GM12878 (cell line): ENCODE results near the gene LAMA2. TPM values are rescaled to one million over a fixed set of nuclear protein-coding genes. Genes with fewer than 3 reads are reported as not detected.

Source experiments
- ATAC-seq: fragments of 200-7000 bp; cut with Tn5 transposase; 3 replicates; pipeline ENCODE4 v1.9.1; 2020; ENCODE audit warnings: mild to moderate bottlenecking, moderate library complexity
- BruUV-seq: library from RNA; stranded (reverse); fragments of 400-500 nt; replicated peaks from 2 replicates; lab custom pipeline; 2021; lab: Mats Ljungman, UMichigan
- CTCF ChIA-PET: fragments of 300-600 bp; sonication (Branson Sonifier 250); formaldehyde crosslinking; extraction: SDS; loops from one replicate; lab custom pipeline; 2021; ENCODE audit warnings: inconsistent platforms; lab: Yijun Ruan, JAX
- POLR2A ChIA-PET: fragments of 350-600 bp; formaldehyde crosslinking; extraction: SDS; loops from one replicate; lab custom pipeline; 2021; ENCODE audit warnings: inconsistent platforms; lab: Charles Lee
- RAD21 ChIA-PET: fragments of 300-600 bp; sonication (Branson Sonifier 250); formaldehyde crosslinking; loops from one replicate; lab custom pipeline; 2023; ENCODE audit warnings: antibody characterized with exemption; ENCODE audit not compliant: unreplicated experiment; lab: Charles Lee
- SMC1A ChIA-PET: fragments of 300-600 bp; sonication (Branson Sonifier 250); formaldehyde crosslinking; loops from one replicate; lab custom pipeline; 2023; ENCODE audit not compliant: unreplicated experiment, uncharacterized antibody; lab: Charles Lee
- DNase-seq: peaks from one replicate; pipeline ENCODE4 v3.0.0-alpha.2; 2011; ENCODE audit warnings: low read depth, low spot score
- FAIRE-seq: peaks from 3 replicates; lab custom pipeline; 2011; peaks lifted over from hg19 to GRCh38; lab: Jason Lieb, UNC
- H2AFZ ChIP-seq: 2 replicates; pipeline ENCODE4 v1.6.0; 2011; ENCODE audit warnings: low read depth, low read length, control low read depth; ENCODE audit not compliant: control insufficient read depth
- H3K27ac ChIP-seq: 2 replicates; pipeline ENCODE4 v1.5.1; 2011; ENCODE audit warnings: control low read depth; ENCODE audit not compliant: control insufficient read depth, insufficient read depth
- H3K27me3 ChIP-seq, 2 experiments: replicated peaks in 1 of 2; 2 replicates each; pipeline versions ENCODE4 v1.6.0 to v1.6.1; 2011; ENCODE audit warnings: low read length in 1 of 2; ENCODE audit not compliant: control insufficient read depth in 2 of 2, insufficient read depth in 2 of 2
- H3K36me3 ChIP-seq, 2 experiments: 2 replicates each; pipeline ENCODE4 v1.5.1; 2011; ENCODE audit warnings: low read length in 1 of 2; ENCODE audit not compliant: control insufficient read depth in 2 of 2, insufficient read depth in 2 of 2
- H3K4me1 ChIP-seq: 2 replicates; pipeline ENCODE4 v1.6.1; 2011; ENCODE audit warnings: mild to moderate bottlenecking, low read length, moderate library complexity, mixed read lengths; ENCODE audit not compliant: control insufficient read depth, insufficient read depth
- H3K4me2 ChIP-seq: 2 replicates; pipeline ENCODE4 v1.6.0; 2011; ENCODE audit warnings: control low read depth; ENCODE audit not compliant: control insufficient read depth, insufficient read depth
- H3K4me3 ChIP-seq: fragments of 200-600 bp; sonication (generic); 2 replicates; pipeline ENCODE4 v1.5.1; 2016
- H3K79me2 ChIP-seq: 2 replicates; pipeline ENCODE4 v1.6.0; 2011; ENCODE audit warnings: low read length; ENCODE audit not compliant: control insufficient read depth, insufficient read depth
- H3K9ac ChIP-seq: 2 replicates; pipeline ENCODE4 v1.8.0; 2011; ENCODE audit warnings: low read length, control low read depth, mixed read lengths; ENCODE audit not compliant: control insufficient read depth, insufficient read depth
- H3K9me3 ChIP-seq: replicated peaks from 3 replicates; pipeline ENCODE4 v1.5.1; 2011; ENCODE audit warnings: mild to moderate bottlenecking, low read length; ENCODE audit not compliant: control insufficient read depth, insufficient read depth
- H4K20me1 ChIP-seq: 2 replicates; pipeline ENCODE4 v1.6.0; 2011; ENCODE audit not compliant: control insufficient read depth, insufficient read depth
- BRCA1 ChIP-seq: IDR thresholded peaks from 2 replicates; pipeline ENCODE4 v1.6.1; 2011; ENCODE audit warnings: low read depth, low read length, improper control_type of control experiment
- CHD1 ChIP-seq: IDR thresholded peaks from 2 replicates; pipeline ENCODE4 v1.6.1; 2012; ENCODE audit warnings: low read depth, low read length, improper control_type of control experiment
- CHD4 ChIP-seq: fragments of 200-600 bp; sonication (generic); IDR thresholded peaks from 2 replicates; pipeline ENCODE4 v1.6.1; 2016; ENCODE audit warnings: mild to moderate bottlenecking
- CREM ChIP-seq: IDR thresholded peaks from 2 replicates; pipeline ENCODE4 v1.6.1; 2014; ENCODE audit warnings: antibody characterized with exemption, low read depth
- EP300 ChIP-seq, 2 experiments: fragments of 150-350 bp in 1 of 2; IDR thresholded peaks; 2 replicates each; pipeline ENCODE4 v1.6.1; 2011 to 2012; ENCODE audit warnings: low read depth in 2 of 2, low read length in 2 of 2, borderline replicate concordance in 1 of 2, improper control_type of control experiment in 1 of 2, inconsistent platforms in 1 of 2; ENCODE audit not compliant: control insufficient read depth in 1 of 2
- HCFC1 ChIP-seq: fragments of 150-350 bp; IDR thresholded peaks from 2 replicates; pipeline ENCODE4 v1.6.1; 2014; ENCODE audit warnings: low read length
- HDGF ChIP-seq: fragments of 450-650 bp; IDR thresholded peaks from 2 replicates; pipeline ENCODE4 v1.6.1; 2016; ENCODE audit warnings: antibody characterized with exemption
- KDM1A ChIP-seq: fragments of 200-600 bp; sonication (generic); IDR thresholded peaks from 2 replicates; pipeline ENCODE4 v1.6.1; 2016; ENCODE audit warnings: borderline replicate concordance
- NFXL1 ChIP-seq: fragments of 450-650 bp; IDR thresholded peaks from 2 replicates; pipeline ENCODE4 v1.6.1; 2017; ENCODE audit warnings: antibody characterized with exemption, mild to moderate bottlenecking, borderline replicate concordance
- NFYB ChIP-seq: IDR thresholded peaks from 2 replicates; pipeline ENCODE4 v1.6.1; 2011; ENCODE audit warnings: low read depth, mild to moderate bottlenecking, low read length, improper control_type of control experiment, moderate library complexity; ENCODE audit not compliant: insufficient read depth
- POLR2AphosphoS5 ChIP-seq: IDR thresholded peaks from 2 replicates; pipeline ENCODE4 v1.6.1; 2011; ENCODE audit warnings: mild to moderate bottlenecking, low read length, inconsistent platforms
- RAD51 ChIP-seq: fragments of 450-650 bp; IDR thresholded peaks from 2 replicates; pipeline ENCODE4 v1.6.1; 2016; ENCODE audit warnings: moderate library complexity, mild to moderate bottlenecking, inconsistent platforms
- RCOR1 ChIP-seq: conservative IDR thresholded peaks from 2 replicates; pipeline ENCODE4 v1.6.1; 2012; ENCODE audit warnings: low read depth, low read length, improper control_type of control experiment
- SMAD1 ChIP-seq: fragments of 450-650 bp; IDR thresholded peaks from 2 replicates; pipeline ENCODE4 v1.6.1; 2018; ENCODE audit warnings: mild to moderate bottlenecking, low read depth; ENCODE audit not compliant: partially characterized antibody
- SMC3 ChIP-seq: IDR thresholded peaks from 2 replicates; pipeline ENCODE4 v1.6.1; 2011; ENCODE audit warnings: low read length, improper control_type of control experiment, borderline replicate concordance
- ZNF217 ChIP-seq: fragments of 450-650 bp; IDR thresholded peaks from 2 replicates; pipeline ENCODE4 v1.6.1; 2017; ENCODE audit warnings: antibody characterized with exemption, mild to moderate bottlenecking
- WGBS: methylation state at CpG from one replicate; pipeline ENCODE4 v1.1.6; 2016; ENCODE audit warnings: low lambda C conversion rate; ENCODE audit not compliant: insufficient replicate concordance, insufficient coverage; ENCODE audit errors: missing lambda C conversion rate; 5-methylcytosine and 5-hydroxymethylcytosine counted together
- in situ Hi-C: fragments of 300-500 bp; cut with MboI; formaldehyde crosslinking; loops from 9 replicates; pipeline ENCODE4 v1.14.3; 2018; ENCODE audit warnings: mixed read lengths
- intact Hi-C: fragments of 100-400 bp; cut with micrococcal nuclease; formaldehyde crosslinking; loops from one replicate; pipeline ENCODE4 v1.14.2; 2022; ENCODE audit not compliant: unreplicated experiment
- polyA plus RNA-seq, 11 experiments: library from polyadenylated mRNA; depleted of rRNA in 4 of 11; unstranded in 6 of 11; stranded (reverse) in 5 of 11; fragments of >200 nt; fragmentation: Nextera tagmentation in 4 of 11; fragmentation: Illumina TruSeq in 1 of 11; extraction: Ambion mirVana in 4 of 11; extraction: Trizol in 1 of 11; gene quantifications; 1 replicate in 1 of 11; 2 replicates in 10 of 11; pipeline versions ENCODE4 v1.2.1 to v1.2.3, GENCODE V29; 2011 to 2016; ENCODE audit warnings: inconsistent platforms in 2 of 11, missing spikeins in 2 of 11, low read depth in 1 of 11
- total RNA-seq, 4 experiments: library from RNA; depleted of rRNA in 3 of 4; stranded (reverse); fragments of >200 nt in 3 of 4; fragmentation: Illumina TruSeq in 1 of 4; extraction: Trizol in 1 of 4; gene quantifications; 2 replicates each; pipeline versions ENCODE4 v1.2.1 to v1.2.3, GENCODE V29; 2013 to 2021
- TF ChIP-seq, protein P1 (sequence below): IDR thresholded peaks from 2 replicates; pipeline ENCODE4 v1.6.1; 2011; ENCODE audit warnings: borderline replicate concordance, low read depth, mild to moderate bottlenecking, moderate library complexity, mixed read lengths, low read length; ENCODE audit not compliant: insufficient read depth; ENCODE audit errors: extremely low read length
- TF ChIP-seq, protein P2 (sequence below): IDR thresholded peaks from 2 replicates; pipeline ENCODE4 v1.6.1; 2012; ENCODE audit warnings: low read length, inconsistent platforms
- TF ChIP-seq, protein P3 (sequence below): fragments of 450-650 bp; IDR thresholded peaks from 2 replicates; pipeline ENCODE4 v1.6.1; 2017; ENCODE audit warnings: low read depth, mild to moderate bottlenecking, moderate library complexity

LAMA2 gene
- total and polyA plus RNA-seq, 10 of the 15 experiments (the other 5 are each of a cell fraction or from before 2014, with no cell fraction given): 0.04 to 2.0 (median 0.37) TPM; not detected in 1

DNA sequence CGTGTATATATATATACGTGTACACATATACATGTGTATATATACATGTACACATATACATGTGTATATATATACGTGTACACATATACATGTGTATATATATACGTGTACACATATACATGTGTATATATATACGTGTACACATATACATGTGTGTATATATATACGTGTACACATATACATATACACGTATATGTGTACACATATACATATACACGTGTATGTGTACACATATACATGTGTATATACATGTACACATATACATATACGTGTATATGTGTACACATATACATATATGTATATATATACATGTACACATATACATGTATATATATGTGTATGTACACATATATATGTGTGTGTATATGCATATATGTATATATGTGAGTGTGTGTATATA is 317.2 kb downstream of the LAMA2 start (continued):
- TF ChIP-seq, protein P1, sequence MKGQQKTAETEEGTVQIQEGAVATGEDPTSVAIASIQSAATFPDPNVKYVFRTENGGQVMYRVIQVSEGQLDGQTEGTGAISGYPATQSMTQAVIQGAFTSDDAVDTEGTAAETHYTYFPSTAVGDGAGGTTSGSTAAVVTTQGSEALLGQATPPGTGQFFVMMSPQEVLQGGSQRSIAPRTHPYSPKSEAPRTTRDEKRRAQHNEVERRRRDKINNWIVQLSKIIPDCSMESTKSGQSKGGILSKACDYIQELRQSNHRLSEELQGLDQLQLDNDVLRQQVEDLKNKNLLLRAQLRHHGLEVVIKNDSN: no peak
- TF ChIP-seq CHD1: no peak
- TF ChIP-seq, protein P2, sequence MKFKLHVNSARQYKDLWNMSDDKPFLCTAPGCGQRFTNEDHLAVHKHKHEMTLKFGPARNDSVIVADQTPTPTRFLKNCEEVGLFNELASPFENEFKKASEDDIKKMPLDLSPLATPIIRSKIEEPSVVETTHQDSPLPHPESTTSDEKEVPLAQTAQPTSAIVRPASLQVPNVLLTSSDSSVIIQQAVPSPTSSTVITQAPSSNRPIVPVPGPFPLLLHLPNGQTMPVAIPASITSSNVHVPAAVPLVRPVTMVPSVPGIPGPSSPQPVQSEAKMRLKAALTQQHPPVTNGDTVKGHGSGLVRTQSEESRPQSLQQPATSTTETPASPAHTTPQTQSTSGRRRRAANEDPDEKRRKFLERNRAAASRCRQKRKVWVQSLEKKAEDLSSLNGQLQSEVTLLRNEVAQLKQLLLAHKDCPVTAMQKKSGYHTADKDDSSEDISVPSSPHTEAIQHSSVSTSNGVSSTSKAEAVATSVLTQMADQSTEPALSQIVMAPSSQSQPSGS: no peak

DNA sequence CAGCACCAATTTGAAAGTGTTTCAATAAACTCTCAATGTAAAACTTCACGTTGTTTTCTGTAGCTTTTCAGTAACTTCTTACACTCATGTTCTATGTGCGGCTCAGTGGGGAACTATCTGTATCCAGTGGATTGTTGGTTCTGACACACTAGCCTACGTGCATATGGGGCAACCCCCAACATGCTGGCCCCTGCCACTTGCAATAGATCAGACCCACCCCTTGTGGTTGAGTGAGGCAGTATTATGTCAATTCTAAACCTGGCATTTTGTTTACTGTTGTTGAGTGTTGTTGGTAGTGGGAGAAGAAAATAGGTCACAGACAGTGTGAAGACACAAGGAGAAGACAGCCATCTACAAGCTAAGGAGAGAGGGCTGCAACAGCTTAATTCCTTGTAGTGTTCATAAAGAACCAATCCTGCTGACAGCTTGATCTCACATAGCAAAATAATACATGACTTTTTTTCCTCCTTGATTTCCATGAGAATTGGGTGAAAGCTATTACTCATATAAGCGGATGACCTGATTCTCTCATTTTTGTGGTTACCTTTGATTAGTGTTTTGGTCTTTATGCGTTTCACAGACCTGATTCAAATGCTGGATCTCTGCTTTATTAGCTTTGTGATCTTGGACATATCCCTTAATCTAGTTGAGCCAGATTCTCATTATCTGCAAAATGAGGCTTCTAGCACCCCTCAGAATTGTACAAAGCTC is 320.4 kb downstream of the LAMA2 start:
- POLR2A ChIA-PET: interaction anchor here (0.6 kb wide), 1 partner anchor 632 kb away, joined by 6 read pairs; no protein-coding TSS in a partner anchor
- Histone ChIP-seq H3K36me3 (no peaks in the 10 kb centered on the region), H3K4me2 (no peak overlapping the region), H3K79me2 (no peaks in the 10 kb centered on the region), H4K20me1 (no peaks in the 10 kb centered on the region), H3K4me1 (no peaks in the 10 kb centered on the region), H3K9ac (no peak overlapping the region), H3K27ac (no peak overlapping the region), H3K4me3 (no peak overlapping the region), H3K27me3 (no peaks in the 10 kb centered on the region), H2AFZ (no peak overlapping the region), H3K9me3 (no peaks in the 10 kb centered on the region)
- intact Hi-C loops (no loop called here), in situ Hi-C loops (no loop called here)
- CTCF ChIA-PET: interaction anchor here (1.2 kb wide), 1 partner anchor 9 kb away, joined by 3 read pairs; no protein-coding TSS in a partner anchor
- FAIRE-seq (no peak), ATAC-seq (no peak), DNase-seq (no peak)
- BruUV-seq: no TSS peak
- WGBS: 50% methylated on average over 5 of the region's 5 CpGs
- SMC1A ChIA-PET: interaction anchor here (1.0 kb wide), 1 partner anchor 12 kb away, joined by 3 read pairs; no protein-coding TSS in a partner anchor
- RAD21 ChIA-PET: no interaction called here
- TF ChIP-seq, protein P3, sequence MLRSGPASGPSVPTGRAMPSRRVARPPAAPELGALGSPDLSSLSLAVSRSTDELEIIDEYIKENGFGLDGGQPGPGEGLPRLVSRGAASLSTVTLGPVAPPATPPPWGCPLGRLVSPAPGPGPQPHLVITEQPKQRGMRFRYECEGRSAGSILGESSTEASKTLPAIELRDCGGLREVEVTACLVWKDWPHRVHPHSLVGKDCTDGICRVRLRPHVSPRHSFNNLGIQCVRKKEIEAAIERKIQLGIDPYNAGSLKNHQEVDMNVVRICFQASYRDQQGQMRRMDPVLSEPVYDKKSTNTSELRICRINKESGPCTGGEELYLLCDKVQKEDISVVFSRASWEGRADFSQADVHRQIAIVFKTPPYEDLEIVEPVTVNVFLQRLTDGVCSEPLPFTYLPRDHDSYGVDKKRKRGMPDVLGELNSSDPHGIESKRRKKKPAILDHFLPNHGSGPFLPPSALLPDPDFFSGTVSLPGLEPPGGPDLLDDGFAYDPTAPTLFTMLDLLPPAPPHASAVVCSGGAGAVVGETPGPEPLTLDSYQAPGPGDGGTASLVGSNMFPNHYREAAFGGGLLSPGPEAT: no peak
- no peak for TF ChIP-seq KDM1A
- TF ChIP-seq CHD4: no peak
- TF ChIP-seq EP300 (IDR thresholded peaks at IDR 0.05; ENCODE audit: borderline replicate concordance in 1 of 2, control insufficient read depth in 1 of 2, low read depth in 2 of 2, low read length in 2 of 2): no peak
- no peak for TF ChIP-seq RAD51
- TF ChIP-seq NFXL1: no peak
- no peak for TF ChIP-seq HDGF
- TF ChIP-seq SMC3: no peak
- no peak for TF ChIP-seq RCOR1
- TF ChIP-seq CREM: no peak
- TF ChIP-seq NFYB: no peak
- no peak for TF ChIP-seq SMAD1
- no peak for TF ChIP-seq HCFC1
- TF ChIP-seq POLR2AphosphoS5: no peak
- TF ChIP-seq BRCA1: no peak
- no peak for TF ChIP-seq ZNF217
